ENCODE results near the gene RNGTT. TPM values are rescaled to one million over a fixed set of nuclear protein-coding genes. Genes with fewer than 3 reads are reported as not detected.

RNGTT gene
- total and polyA plus RNA-seq, 10 of the 15 experiments (the other 5 are each of a cell fraction or from before 2014, with no cell fraction given): 7.7 to 30.4 (median 22.2) TPM

DNA sequence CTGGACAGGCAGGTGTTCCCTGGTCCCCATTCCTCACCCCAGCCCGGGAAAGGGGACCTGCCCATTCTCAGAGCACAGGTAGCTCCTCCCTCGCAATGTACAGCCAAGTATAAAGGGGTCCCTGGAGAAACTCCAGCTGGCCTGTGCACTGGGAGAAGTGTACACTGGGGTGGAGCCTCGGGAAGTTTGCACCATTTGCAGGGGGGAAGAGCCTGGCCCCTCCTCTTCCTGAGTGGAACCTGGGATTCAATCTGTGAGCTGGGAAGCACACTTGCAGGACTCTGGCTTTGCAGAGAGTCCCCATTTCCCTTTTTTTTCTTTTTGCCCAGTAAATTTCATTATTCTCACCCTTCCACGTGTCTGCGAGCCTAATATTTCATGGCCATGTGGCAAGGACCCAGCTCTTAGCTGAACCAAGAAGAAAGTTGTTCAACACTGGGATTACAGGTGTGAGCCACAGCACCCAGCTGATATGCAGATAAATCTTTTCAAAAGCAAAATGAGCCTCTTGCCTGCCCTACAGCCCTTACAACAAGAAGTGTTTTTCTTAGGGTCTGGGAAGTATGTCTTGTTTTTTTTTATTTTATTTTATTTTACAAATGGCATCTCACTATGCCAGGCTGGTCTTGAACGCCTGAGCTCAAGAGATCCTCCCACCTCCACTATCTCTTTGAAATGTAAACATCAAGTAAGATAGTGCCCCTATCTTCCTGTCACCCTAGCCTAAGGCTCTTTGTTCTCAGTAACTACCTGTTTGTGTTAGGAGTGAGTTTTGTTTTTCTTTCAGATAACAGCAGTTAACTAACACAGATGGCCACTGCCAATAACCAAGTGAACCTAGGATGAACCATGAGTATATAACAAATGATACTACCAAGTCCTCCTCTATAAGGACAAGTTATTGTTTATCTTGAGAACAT, 9.3 kb upstream of the RNGTT start:
- ATAC-seq (no peak), DNase-seq (ENCODE audit: low read depth, low spot score) (no peak), FAIRE-seq (no peak)
- no peak overlapping the region for H2AFZ ChIP-seq (ENCODE audit: control insufficient read depth, low read depth, low read length)
- ChIA-PET POLR2A (no interaction called here), CTCF (interaction anchor here (1.1 to 1.4 kb wide), 3 partner anchors 10 to 73 kb away, joined by 3 to 4 read pairs (median 3); no protein-coding TSS in a partner anchor), RAD21 (ENCODE audit: unreplicated experiment) (interaction anchor here (0.8 kb wide), 1 partner anchor 11 kb away, joined by 3 read pairs; no protein-coding TSS in a partner anchor), SMC1A (ENCODE audit: uncharacterized antibody, unreplicated experiment) (interaction anchor here (0.6 to 1.2 kb wide), 2 partner anchors 9 to 295 kb away, joined by 3 to 4 read pairs; partner anchors contain the start of gene RNGTT)
- no peaks in the 10 kb centered on the region for H3K36me3 ChIP-seq (ENCODE audit: control insufficient read depth in 2 of 2, insufficient read depth in 2 of 2, low read length in 1 of 2)
- no peak overlapping the region for H3K4me3 ChIP-seq
- in situ Hi-C loops (cut with MboI): no loop called here
- intact Hi-C loops (cut with micrococcal nuclease; ENCODE audit: unreplicated experiment): no loop called here
- H3K79me2 ChIP-seq (ENCODE audit: control insufficient read depth, insufficient read depth, low read length): no peaks in the 10 kb centered on the region
- no TSS peak for BruUV-seq (replicated peaks)
- no peaks in the 10 kb centered on the region for H3K9me3 ChIP-seq (replicated peaks; ENCODE audit: control insufficient read depth, insufficient read depth, low read length)
- H3K27me3 ChIP-seq (replicated peaks in 1 of 2; ENCODE audit: control insufficient read depth in 2 of 2, insufficient read depth in 2 of 2, low read length in 1 of 2): no peaks in the 10 kb centered on the region
- no peak overlapping the region for H3K4me2 ChIP-seq (ENCODE audit: control insufficient read depth, insufficient read depth)
- H3K27ac ChIP-seq (ENCODE audit: control insufficient read depth, insufficient read depth): no peak overlapping the region
- 68% methylated on average over 6 of the region's 6 CpGs for WGBS (ENCODE audit: insufficient coverage, insufficient replicate concordance, low lambda C conversion rate, missing lambda C conversion rate)
- no peaks in the 10 kb centered on the region for H3K4me1 ChIP-seq (ENCODE audit: control insufficient read depth, insufficient read depth, low read length)
- no peaks in the 10 kb centered on the region for H4K20me1 ChIP-seq (ENCODE audit: control insufficient read depth, insufficient read depth)
- H3K9ac ChIP-seq (ENCODE audit: control insufficient read depth, insufficient read depth, low read length): no peak overlapping the region
- TF ChIP-seq E2F4 (IDR thresholded peaks at IDR 0.05; ENCODE audit: low read depth, low read length): no peak
- no peak for TF ChIP-seq JUNB (IDR thresholded peaks at IDR 0.05)
- no peak for TF ChIP-seq CEBPB (IDR thresholded peaks at IDR 0.05; ENCODE audit: borderline replicate concordance in 1 of 2, low read depth in 2 of 2, low read length in 2 of 2)
- TF ChIP-seq ZNF24 (IDR thresholded peaks at IDR 0.05): no peak
- TF ChIP-seq NKRF (conservative IDR thresholded peaks at IDR 0.05): no peak
- TF ChIP-seq EZH2 (IDR thresholded peaks at IDR 0.05; ENCODE audit: borderline replicate concordance, control insufficient read depth, low read depth, low read length): no peak
- no peak for TF ChIP-seq SMC3 (IDR thresholded peaks at IDR 0.05; ENCODE audit: borderline replicate concordance, low read length)
- TF ChIP-seq RAD51 (IDR thresholded peaks at IDR 0.05): no peak
- no peak for TF ChIP-seq SRF (IDR thresholded peaks at IDR 0.05; ENCODE audit: low read depth in 2 of 2, low read length in 2 of 2)
- no peak for TF ChIP-seq SMAD5 (IDR thresholded peaks at IDR 0.05; ENCODE audit: low read depth)
- TF ChIP-seq, protein P1, sequence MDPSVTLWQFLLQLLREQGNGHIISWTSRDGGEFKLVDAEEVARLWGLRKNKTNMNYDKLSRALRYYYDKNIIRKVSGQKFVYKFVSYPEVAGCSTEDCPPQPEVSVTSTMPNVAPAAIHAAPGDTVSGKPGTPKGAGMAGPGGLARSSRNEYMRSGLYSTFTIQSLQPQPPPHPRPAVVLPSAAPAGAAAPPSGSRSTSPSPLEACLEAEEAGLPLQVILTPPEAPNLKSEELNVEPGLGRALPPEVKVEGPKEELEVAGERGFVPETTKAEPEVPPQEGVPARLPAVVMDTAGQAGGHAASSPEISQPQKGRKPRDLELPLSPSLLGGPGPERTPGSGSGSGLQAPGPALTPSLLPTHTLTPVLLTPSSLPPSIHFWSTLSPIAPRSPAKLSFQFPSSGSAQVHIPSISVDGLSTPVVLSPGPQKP (IDR thresholded peaks at IDR 0.05; ENCODE audit: low read depth, low read length): no peak
- TF ChIP-seq BCLAF1 (IDR thresholded peaks at IDR 0.05): no peak
- no peak for TF ChIP-seq YY1 (IDR thresholded peaks at IDR 0.05; ENCODE audit: low read depth, low read length)
- TF ChIP-seq ZNF217 (IDR thresholded peaks at IDR 0.05): no peak
- no peak for TF ChIP-seq MYB (IDR thresholded peaks at IDR 0.05; ENCODE audit: borderline replicate concordance, low read depth, low read length)
